GM23248 (cell line): ENCODE data around the gene PNPLA7.

Experiments
- EZH2 ChIP-seq: fragments of 200-600 bp; sonication (generic); IDR thresholded peaks from 2 replicates; pipeline ENCODE4 v1.6.1; 2018; ENCODE audit warnings: antibody characterized with exemption, mild to moderate bottlenecking; ENCODE audit not compliant: insufficient read depth, poor library complexity, severe bottlenecking
- EZH2phosphoT487 ChIP-seq: fragments of 200-600 bp; sonication (generic); IDR thresholded peaks from 2 replicates; pipeline ENCODE4 v1.6.1; 2018; ENCODE audit warnings: antibody characterized with exemption, moderate library complexity, mild to moderate bottlenecking, low read depth; ENCODE audit not compliant: insufficient read depth

DNA sequence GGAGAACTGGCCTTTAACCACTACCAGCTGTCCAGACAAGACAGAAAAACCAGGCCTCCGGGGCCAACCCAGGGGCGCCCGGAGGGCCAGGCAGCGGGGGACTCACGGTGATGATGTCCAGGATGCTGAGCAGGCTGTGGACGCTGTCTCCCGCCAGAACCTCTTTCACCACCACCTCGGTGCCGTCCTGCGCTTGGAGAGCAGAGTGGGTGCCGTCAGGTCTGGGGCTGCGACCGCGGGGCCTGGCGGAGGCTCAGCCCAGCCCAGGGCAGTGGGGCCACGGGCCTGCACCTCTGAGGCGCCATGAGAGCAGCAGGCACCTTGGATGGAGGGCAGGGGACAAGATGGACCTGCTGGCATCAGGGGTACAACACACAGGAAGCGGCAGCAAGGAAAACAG lies 9.7 kb downstream of the PNPLA7 start:
- TF ChIP-seq EZH2 (no peak), EZH2phosphoT487 (no peak)
